DOHH2 (cell line): ENCODE measurements around the gene ZNF101.

Source experiments
- CTCF ChIP-seq: fragments of 200-600 bp; sonication (generic); IDR thresholded peaks from one replicate; pipeline ENCODE4 v1.5.1; 2014; ENCODE audit warnings: antibody characterized with exemption, mild to moderate bottlenecking, low read depth, low read length; ENCODE audit not compliant: poor library complexity, severe bottlenecking
- EZH2phosphoT487 ChIP-seq: fragments of 200-600 bp; sonication (generic); IDR thresholded peaks from 2 replicates; pipeline ENCODE4 v1.6.1; 2017; ENCODE audit warnings: borderline replicate concordance, mild to moderate bottlenecking, antibody characterized with exemption, low read length, moderate library complexity, mixed read lengths

GRCh38 chr19:19670070-19670551 is 1.5 kb downstream of the ZNF101 start:
- no peak for TF ChIP-seq CTCF
- TF ChIP-seq EZH2phosphoT487: no peak
